Measurements from ENCODE around the gene RDH16. TPM values are rescaled to one million over a fixed set of nuclear protein-coding genes. Genes with fewer than 3 reads are reported as not detected.
A peak's percentile ranks its signal among the peaks of the same experiment; 100 is the strongest.
"Not testable (repeated sequence)": the region's sequence is repeated elsewhere in the genome, so short reads cannot be mapped to it uniquely, and the experiment has no call there.

RDH16 gene
- polyA plus RNA-seq, 3 donors: 0.28 to 0.68 (median 0.37) TPM

DNA sequence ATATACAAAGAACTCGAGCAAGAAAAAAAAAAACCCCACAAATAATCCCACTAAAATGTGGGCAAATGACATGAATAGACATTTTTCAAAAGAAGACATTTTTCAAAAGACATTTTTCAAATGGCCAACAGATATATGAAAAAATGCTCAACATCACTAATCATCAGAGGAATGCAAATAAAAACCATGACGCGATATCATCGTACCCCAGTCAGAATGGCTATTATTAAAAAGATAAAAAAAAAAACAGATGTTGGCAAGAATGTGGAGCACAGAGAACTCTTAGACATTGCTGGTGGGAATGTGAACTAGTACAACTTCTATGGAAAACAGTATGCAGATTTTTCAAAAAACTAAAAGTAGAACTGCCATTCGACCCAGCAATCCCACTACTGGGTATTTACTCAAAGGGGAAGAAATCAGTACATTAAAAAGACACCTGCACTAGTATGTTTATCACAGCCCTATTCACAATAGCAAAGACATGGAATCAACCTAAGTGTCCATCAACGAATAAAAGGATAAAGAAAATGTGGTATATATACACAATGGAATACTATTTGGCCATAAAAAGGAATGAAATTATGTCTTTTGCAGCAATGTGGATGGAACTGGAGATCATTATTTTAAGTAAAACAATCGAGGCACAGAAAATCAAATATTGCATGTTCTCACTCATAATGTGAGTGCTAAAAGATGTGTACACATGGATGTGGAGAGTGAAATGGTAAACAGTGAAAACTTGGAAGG, 32.6 kb upstream of the RDH16 start:
- no peak for DNase-seq (ENCODE audit: low read depth in 3 of 3, low spot score in 2 of 3)

DNA sequence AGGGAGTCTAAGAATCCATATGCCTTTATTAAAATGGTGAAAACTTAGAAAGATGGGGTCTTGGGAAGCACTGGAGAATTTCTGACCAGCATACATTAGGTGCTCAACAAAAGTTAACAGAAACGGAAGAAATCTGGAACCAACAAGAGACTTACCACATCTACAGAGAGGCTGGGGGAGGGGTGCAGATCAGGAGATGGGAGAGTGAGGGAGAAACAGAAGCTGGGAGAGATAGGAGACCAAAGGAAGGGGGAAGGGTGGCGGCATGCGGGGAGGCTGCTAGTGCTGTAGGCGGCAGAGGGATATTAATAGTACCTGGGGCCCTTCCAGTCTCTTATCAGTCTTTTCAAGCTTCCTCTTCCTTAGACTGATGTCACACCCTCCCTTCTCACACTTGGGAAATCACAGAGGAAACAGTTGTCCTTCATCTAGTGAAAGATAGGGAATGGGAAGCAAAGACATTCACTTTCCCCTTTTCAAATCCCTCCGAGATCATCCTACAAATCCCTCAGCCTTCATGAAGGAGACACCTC, 30.9 kb upstream of the RDH16 start:
- no peak for DNase-seq (ENCODE audit: low read depth in 3 of 3, low spot score in 2 of 3)

GRCh38 chr12:56987551-56988053, 30.2 kb upstream of the RDH16 start:
- peak in 2 of 3 donors; percentile 53 to 56 for DNase-seq (ENCODE audit: low read depth in 3 of 3, low spot score in 2 of 3)

DNA sequence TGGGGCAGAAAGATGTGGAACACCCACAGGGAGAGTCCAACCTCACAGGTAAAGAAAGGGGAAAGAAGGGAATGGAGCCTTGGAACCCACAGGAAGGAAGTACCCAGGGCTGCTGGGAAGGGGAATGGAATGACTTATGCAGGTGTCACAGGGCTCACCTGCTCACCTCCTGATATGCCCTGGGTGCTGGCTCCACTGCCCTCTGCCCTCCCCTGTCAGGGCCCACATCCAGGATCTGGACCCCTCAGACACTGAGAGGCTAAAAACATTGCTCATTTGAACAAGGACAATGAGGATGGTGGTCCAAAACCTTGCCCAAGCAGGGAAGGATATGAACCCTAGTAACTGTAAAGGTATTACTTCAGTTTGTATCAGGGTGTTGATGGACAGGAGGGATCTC, 29.6 kb upstream of the RDH16 start:
- DNase-seq (ENCODE audit: low read depth in 3 of 3, low spot score in 2 of 3): no peak

DNA sequence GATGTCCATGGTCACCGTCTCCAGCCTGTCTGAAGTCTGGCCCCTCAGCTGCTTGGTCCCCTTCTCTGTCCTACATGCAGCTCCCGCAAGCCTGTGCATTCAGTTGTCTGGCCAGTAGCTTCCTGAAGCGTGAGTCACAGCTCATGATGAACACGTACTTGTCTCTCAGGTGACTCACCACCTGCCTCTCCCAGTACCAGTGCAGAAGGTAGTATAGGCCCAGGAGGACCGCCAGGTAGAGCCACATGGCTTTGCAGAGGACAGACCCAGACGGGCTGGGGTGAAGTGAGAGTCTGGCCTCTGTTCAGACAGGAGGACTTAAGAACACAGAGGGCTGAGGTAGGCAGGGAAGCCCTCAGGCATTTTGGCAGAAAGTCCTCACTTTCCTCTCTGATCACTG, 28.3 kb upstream of the RDH16 start:
- not testable (repeated sequence) for DNase-seq (ENCODE audit: low read depth in 3 of 3, low spot score in 2 of 3)

DNA sequence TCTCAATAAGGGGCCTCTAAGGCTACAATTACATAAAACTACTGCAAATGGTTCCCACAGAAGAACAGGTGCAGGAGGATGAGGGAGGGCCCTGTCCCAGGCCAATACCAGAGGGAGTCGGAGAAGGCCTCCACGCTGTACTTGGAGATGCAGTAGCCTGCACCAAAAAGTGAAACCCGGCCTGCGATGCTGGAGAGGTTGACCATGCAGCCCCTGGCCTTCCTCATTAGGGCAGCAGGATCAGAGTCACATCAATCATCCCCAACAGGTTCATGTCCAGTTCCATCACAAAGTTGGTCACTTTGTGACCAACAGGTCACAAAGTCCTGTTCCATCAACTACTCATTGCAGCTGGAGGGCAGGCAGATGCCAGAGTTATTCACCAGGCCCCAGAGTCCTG, 26.0 kb upstream of the RDH16 start:
- no peak for DNase-seq (ENCODE audit: low read depth in 3 of 3, low spot score in 2 of 3)

DNA sequence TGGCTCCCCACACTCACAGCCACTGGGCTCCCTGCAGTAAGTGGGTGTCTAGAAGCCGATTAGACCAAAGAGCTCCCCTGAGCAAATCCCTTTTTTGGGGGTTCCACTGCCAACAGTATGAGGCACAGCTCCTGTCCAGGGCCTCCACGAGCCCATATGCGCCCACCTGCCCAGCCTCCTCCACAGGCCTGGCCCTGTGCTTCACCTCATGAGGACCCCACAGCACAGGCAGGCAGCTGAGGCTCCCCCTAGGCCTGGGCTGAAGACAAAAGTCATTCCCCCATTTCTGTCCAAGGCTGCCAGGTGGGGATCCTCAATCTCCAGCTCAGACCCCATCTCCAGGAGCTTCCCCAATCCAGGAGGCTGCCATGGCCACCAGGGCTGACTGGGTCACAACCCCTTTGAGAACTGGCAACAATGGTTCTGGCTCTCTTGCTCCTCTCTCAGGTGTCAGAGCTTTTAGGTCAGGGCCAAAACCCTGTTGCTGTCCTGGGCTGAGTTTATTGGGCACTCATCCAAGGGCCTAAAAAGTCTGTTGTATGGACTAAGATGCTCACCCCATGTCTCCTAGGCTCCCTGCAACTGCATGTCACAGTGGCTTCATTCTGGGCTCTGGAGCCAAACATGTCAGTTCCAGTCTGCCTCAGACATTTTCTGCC, 25.3 kb upstream of the RDH16 start:
- DNase-seq (ENCODE audit: low read depth in 3 of 3, low spot score in 2 of 3): not testable (repeated sequence)

DNA sequence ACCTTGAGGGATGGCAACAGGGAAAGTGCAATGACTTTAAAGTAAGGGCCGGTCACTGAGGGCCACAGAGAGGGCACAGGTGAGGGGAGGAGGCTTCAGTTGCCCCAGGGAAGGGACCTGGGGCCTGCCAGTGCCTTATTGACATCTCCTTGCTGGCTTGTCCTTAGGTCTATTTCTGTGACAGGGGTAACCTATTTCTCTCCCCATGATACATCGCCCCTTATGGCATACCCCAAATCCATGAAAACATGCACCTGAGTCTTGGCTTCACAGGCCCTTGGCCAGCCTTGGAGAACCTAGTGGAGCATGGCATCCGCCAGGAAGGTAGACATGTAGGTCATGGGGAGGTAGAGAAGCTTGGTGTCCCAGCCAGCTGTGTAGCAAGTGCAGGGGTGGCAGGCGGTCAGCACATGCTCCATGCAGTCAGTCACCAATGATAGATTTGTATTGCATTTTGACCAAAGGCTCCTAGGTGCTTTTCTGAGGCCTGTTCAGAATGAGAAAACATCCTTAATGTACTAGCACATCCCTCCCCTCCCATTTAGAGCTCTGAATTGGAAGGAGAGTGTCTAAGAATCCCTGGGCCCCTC, 23.6 kb upstream of the RDH16 start:
- DNase-seq (ENCODE audit: low read depth in 3 of 3, low spot score in 2 of 3): no peak

DNA sequence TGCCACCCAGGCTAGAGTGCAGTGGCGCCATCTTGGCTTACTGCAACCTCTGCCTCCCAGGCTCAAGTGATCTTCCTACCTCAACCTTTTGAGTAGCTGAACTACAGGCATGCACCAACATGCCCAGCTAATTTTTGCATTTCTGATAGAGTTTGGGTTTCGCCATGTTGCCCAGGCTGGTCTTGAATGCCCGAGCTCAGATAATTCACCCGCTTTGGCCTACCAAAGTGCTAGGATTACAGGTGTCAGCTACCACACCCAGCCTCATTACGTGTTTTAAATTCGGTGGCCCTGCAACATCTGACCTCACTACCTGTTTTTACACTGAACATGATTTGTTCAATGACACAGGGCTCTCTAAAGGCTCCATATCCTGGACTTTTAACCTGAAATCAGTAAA, 22.9 kb upstream of the RDH16 start:
- DNase-seq (ENCODE audit: low read depth in 3 of 3, low spot score in 2 of 3): no peak

GRCh38 chr12:56979628-56980027, 22.2 kb upstream of the RDH16 start:
- DNase-seq (ENCODE audit: low read depth in 3 of 3, low spot score in 2 of 3): no peak

- no peak for DNase-seq (ENCODE audit: low read depth in 3 of 3, low spot score in 2 of 3)
These were observed 21.2 kb upstream of the RDH16 start for GRCh38 chr12:56978397-56979138.

- not testable (repeated sequence) for DNase-seq (ENCODE audit: low read depth in 3 of 3, low spot score in 2 of 3)
These were observed 20.0 kb upstream of the RDH16 start for GRCh38 chr12:56977361-56977760.

DNA sequence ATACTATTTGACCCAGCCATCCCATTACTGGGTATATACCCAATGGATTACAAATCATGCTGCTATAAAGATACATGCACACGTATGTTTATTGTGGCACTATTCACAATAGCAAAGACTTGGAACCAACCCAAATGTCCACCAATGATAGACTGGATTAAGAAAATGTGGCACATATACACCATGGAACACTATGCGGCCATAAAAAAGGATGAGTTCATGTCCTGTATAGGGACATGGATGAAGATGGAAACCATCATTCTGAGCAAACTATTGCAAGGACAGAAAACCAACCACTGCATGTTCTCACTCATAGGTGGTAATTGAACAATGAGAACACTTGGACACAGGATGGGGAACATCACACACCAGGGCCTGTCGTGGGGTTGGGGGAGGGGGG, 16.8 kb upstream of the RDH16 start:
- not testable (repeated sequence) for DNase-seq (ENCODE audit: low read depth in 3 of 3, low spot score in 2 of 3)

DNA sequence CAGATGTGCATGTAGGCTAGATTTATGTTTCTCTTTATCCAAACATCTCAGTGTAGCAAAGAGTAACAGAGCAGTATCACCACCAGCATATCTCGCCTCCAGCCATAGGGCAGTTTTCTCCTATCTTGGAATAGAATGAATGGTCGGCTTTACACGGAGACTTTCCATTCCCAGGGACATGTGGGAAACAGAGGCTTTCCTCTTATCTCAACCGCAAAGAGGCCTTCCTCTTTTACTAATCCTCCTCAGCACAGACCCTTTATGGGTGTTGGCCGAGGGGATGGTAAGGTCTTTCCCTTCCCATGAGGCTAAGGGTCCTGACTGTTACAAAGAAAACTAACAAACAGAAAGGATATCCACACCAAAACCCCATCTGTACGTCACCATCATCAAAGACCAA, 11.5 kb upstream of the RDH16 start:
- DNase-seq (ENCODE audit: low read depth in 3 of 3, low spot score in 2 of 3): not testable (repeated sequence)

DNA sequence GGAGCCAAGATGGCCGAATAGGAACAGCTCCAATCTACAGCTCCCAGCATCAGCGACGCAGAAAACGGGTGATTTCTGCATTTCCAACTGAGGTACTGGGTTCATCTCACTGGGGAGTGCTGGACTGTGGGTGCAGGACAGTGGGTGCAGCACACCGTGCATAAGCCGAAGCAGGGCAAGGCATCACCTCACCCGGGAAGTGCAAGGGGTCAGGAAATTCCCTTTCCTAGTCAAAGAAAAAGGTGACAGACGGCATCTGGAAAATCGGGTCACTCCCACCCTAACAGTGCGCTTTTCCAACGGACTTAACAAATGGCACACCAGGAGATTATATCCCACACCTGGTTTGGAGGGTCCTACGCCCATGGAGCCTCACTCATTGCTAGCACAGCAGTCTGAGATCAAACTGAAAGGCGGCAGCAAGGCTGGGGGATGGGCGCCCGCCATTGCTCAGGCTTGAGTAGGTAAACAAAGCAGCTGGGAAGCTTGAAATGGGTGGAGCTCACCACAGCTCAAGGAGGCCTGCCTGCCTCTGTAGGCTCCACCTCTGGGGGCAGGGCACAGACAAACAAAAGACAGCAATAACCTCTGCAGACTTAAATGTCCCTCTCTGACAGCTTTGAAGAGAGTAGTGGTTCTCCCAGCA, 8.7 kb upstream of the RDH16 start:
- not testable (repeated sequence) for DNase-seq (ENCODE audit: low read depth in 3 of 3, low spot score in 2 of 3)

- not testable (repeated sequence) for DNase-seq (ENCODE audit: low read depth in 3 of 3, low spot score in 2 of 3)
These were observed 7.7 kb upstream of the RDH16 start for GRCh38 chr12:56965124-56965523.

GRCh38 chr12:56963557-56963956, 6.1 kb upstream of the RDH16 start:
- not testable (repeated sequence) for DNase-seq (ENCODE audit: low read depth in 3 of 3, low spot score in 2 of 3)

DNA sequence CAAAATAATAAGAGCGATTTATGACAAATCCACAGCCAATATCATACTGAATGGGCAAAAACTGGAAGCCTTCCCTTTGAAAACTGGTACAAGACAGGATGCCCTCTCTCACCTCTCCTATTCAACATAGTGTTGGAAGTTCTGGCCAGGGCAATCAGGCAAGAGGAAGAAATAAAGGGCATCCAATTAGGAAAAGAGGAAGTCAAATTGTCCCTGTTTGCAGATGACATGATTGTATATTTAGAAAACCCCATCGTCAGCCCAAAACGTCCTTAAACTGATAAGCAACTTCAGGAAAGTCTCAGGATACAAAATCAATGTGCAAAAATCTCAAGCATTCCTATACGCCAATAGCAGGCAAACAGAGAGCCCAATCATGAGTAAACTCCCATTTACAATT, 4.8 kb upstream of the RDH16 start:
- DNase-seq (ENCODE audit: low read depth in 3 of 3, low spot score in 2 of 3): not testable (repeated sequence)

DNA sequence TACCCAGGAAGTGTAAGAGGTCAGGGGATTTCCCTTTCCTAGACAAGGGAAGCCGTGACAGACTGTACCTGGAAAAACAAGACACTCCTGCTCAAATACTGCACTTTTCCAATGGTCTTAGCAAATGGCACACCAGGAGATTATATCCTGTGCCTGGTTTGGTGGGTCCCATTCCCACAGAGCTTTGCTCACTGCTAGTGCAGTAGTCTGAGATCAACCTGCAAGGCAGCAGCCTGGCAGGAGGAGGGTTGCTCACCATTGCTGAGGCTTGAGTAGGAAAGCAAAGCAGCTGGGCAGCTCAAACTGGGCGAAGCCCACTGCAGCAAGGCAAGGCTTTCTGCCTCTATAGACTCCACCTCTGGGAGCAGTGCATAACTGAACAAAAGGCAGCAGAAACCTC, 1.0 kb upstream of the RDH16 start:
- no peak for DNase-seq (ENCODE audit: low read depth in 3 of 3, low spot score in 2 of 3)

DNA sequence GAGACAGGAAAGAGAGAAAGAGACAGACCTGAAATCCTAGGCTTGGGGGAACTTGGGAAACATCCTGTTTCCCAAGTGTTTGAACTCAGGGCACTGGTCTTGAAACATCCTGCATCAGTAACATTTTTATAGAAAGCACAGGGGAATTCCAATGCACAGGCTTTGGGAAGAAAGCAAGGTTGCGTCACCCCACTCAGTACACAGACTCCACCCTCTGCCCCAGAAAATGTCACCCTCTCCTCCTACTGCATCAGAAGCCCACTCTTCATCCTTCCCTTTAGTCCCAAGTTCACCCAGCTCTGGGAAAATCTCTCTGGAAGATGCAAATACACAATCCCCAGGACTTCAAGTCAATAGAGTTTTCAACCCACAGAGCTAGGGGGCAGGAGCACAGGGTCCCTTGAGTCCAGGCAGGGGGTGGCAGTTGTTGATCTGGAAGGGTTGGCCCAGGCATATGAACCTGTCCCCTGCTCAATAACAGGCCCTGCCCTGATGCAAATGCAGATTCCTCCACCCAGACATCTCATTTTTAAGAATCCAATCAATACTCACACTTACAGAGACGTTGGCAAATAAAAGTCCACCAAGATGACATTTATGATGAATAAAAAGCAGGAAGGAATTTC, 1.7 kb downstream of the RDH16 start:
- no peak for DNase-seq (ENCODE audit: low read depth in 3 of 3, low spot score in 2 of 3)

Measured in right renal cortex interstitium (tissue), 3 donors.